22Rv1 (cell line): Measurements from ENCODE around the gene OPN3.

ENCODE experiments used
- ZFX ChIP-seq: fragments of 450-650 bp; IDR thresholded peaks from 2 replicates; pipeline ENCODE4 v1.6.1; 2017; ENCODE audit warnings: antibody characterized with exemption, borderline replicate concordance
- TF ChIP-seq, protein P1 (sequence below): fragments of 450-650 bp; IDR thresholded peaks from 2 replicates; pipeline ENCODE4 v1.5.1; 2017; ENCODE audit warnings: mild to moderate bottlenecking

DNA sequence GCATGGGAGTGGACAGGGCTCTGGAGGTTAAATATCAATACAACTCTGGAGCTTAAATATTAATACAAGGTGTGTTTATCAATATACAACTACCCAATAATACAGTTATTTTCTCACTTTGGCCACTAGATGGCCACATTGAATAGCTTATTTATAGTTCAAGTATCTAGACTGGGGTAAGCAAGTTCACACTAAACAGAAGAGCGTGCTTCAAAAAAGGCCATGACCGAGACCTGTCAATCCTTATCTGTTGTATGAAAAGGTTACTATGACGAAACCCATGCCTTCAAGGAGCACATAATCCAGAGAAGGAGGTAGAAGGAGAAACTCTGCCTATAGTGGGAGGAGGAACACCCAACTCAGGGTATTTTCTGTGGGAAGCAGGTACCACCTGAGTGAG, 29.1 kb downstream of the OPN3 start:
- TF ChIP-seq, protein P1, sequence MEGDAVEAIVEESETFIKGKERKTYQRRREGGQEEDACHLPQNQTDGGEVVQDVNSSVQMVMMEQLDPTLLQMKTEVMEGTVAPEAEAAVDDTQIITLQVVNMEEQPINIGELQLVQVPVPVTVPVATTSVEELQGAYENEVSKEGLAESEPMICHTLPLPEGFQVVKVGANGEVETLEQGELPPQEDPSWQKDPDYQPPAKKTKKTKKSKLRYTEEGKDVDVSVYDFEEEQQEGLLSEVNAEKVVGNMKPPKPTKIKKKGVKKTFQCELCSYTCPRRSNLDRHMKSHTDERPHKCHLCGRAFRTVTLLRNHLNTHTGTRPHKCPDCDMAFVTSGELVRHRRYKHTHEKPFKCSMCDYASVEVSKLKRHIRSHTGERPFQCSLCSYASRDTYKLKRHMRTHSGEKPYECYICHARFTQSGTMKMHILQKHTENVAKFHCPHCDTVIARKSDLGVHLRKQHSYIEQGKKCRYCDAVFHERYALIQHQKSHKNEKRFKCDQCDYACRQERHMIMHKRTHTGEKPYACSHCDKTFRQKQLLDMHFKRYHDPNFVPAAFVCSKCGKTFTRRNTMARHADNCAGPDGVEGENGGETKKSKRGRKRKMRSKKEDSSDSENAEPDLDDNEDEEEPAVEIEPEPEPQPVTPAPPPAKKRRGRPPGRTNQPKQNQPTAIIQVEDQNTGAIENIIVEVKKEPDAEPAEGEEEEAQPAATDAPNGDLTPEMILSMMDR, result peak; percentile 86
- TF ChIP-seq ZFX, result no peak
